WI38 (cell line): ENCODE results near the gene KIAA0753.
"Not testable (repeated sequence)": the region's sequence is repeated elsewhere in the genome, so short reads cannot be mapped to it uniquely, and the experiment has no call there.

Experiments used
- H3K4me3 ChIP-seq: 2 replicates; pipeline ENCODE4 v1.5.1; 2011; ENCODE audit warnings: low read depth, mild to moderate bottlenecking, control low read depth, low read length
- CTCF ChIP-seq: IDR thresholded peaks from 2 replicates; pipeline ENCODE4 v1.5.1; 2012; ENCODE audit warnings: low read depth, mild to moderate bottlenecking, control low read depth, low read length

KIAA0753 gene

GRCh38 chr17:6660805-6661463 is 20.4 kb upstream of the KIAA0753 start:
- no peak for TF ChIP-seq CTCF
- H3K4me3 ChIP-seq: no peak overlapping the region

- no peak overlapping the region for H3K4me3 ChIP-seq
- TF ChIP-seq CTCF: no peak
Observed at GRCh38 chr17:6660101-6660500, 19.6 kb upstream of the KIAA0753 start.

- not testable (repeated sequence) for H3K4me3 ChIP-seq
Observed at GRCh38 chr17:6658411-6658810, 17.9 kb upstream of the KIAA0753 start.

- no peak overlapping the region for H3K4me3 ChIP-seq
- no peak for TF ChIP-seq CTCF
Observed at GRCh38 chr17:6657633-6658287, 17.2 kb upstream of the KIAA0753 start.

- not testable (repeated sequence) for H3K4me3 ChIP-seq
Observed at GRCh38 chr17:6656797-6657632, 16.5 kb upstream of the KIAA0753 start.

GRCh38 chr17:6655732-6656361 is 15.3 kb upstream of the KIAA0753 start:
- not testable (repeated sequence) for H3K4me3 ChIP-seq

- no peak overlapping the region for H3K4me3 ChIP-seq
- no peak for TF ChIP-seq CTCF
Observed at GRCh38 chr17:6654841-6655731, 14.6 kb upstream of the KIAA0753 start.

- H3K4me3 ChIP-seq: peak overlapping the region; percentile 88
- no peak for TF ChIP-seq CTCF
Observed at GRCh38 chr17:6651919-6652452, 11.5 kb upstream of the KIAA0753 start.
